RPMI7951 (cell line): ENCODE measurements around the gene CIC. TPM values are rescaled to one million over a fixed set of nuclear protein-coding genes. Genes with fewer than 3 reads are reported as not detected.

Experiments used
- DNase-seq: peaks from one replicate; pipeline ENCODE4 v3.0.0-alpha.2; 2012; ENCODE audit warnings: low read depth
- total RNA-seq: library from RNA; depleted of rRNA; stranded (reverse); fragments of >200 nt; shearing (Covaris generic); gene quantifications from 2 replicates; pipeline ENCODE4 v1.2.3, GENCODE V29; 2014

Gene CIC
- total RNA-seq, 1 experiment from 2014 or later = 12.9 TPM

DNA sequence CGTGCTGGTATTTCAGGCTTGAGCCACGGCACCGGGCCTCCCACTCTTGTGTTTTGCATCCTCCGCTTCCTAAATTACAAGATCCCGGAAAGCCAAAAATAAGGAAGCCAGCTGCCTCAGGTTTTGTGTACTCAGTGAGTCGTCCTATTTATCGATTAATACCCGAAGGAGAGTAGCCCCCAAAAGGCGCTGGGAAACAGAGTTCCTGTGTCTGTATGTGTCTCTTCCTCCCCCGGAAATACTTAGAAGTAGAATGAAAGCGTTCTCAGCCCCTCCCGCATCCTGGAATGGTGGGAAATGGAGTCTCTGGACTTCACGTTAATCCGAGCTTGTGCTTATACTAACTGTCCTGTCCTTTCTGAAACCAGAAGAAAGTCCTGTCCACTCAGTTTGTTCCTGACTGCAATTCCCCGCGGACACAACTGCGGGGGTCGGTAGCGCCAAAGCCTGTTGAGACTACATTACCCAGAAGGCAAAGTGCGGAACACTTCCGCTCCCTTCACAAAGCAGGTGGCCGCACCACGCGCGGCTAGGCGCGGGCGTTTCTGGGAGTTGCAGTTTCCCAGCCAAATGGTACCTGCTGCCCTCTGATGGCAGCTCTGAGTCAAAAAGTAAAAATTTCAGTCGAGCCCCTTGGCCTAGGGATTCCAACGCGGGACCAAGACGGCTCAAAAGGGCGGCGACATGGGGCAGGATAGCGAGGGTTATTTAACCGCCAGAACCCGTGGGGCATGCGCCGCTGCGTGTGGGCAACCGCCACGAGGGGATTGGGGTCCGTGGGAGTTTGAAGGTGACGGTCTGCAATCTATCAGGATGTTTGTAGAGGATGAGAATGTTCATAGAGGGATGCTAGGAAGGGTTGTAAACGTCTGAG is 24.5 kb upstream of the CIC start:
- peak; percentile 94 for DNase-seq

DNA sequence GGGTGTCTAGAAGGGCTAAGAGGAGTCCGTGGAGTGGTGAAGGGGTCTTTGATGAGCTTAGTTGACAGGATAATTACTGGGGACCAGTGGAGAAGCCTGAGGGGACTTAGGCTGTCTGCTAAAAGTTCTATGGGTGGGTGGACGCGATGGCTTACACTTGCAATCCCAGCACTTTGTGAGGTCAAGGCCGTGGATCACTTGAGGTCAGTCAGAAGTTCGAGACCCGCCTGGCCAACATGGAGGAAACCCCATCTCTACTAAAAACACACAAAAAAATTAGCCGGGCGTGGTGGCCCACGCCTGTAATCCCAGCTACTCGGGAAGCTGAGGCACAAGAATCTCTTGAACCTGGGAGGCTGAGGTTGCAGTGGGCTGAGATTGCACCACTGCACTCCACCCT is 23.8 kb upstream of the CIC start:
- no peak for DNase-seq

- DNase-seq = peak; percentile 77
Measured at GRCh38 chr19:42246143-42246921, 22.7 kb upstream of the CIC start.

DNA sequence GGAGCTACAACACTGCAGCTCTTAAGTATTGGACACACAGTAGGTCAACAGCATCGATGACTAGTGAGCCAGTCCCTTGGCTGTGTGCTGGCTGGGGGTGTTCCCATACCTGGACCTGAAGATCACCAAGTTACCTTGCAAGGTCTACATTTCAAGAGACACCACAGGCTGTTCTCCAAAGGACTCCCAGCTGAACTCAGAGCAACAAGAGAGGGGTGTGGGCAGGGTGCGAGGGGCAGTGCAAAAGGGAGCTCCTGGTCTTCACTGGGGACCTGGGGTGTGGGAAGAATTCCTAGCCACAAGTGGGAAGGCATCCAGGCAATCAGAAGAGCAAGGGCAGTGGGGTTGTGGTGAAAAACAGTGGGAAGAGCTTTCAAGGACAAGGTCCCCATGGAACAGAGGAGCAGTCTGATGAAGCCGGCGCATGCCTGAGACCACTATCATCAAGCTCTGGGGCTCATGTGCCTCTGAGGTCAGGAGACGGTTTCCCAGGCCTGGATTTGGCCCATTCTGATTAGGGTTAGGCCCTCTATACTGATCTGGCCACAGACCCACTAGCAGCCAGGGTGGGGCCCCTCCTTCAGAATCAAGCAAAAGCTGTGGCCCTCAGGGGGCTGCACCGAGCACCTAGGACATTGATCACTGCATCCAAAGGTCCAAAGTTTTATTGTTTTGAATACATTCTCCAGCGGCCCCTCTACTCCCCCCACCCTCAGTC is 22.0 kb upstream of the CIC start:
- DNase-seq = no peak

GRCh38 chr19:42247640-42248199 is 21.3 kb upstream of the CIC start:
- DNase-seq = no peak

DNA sequence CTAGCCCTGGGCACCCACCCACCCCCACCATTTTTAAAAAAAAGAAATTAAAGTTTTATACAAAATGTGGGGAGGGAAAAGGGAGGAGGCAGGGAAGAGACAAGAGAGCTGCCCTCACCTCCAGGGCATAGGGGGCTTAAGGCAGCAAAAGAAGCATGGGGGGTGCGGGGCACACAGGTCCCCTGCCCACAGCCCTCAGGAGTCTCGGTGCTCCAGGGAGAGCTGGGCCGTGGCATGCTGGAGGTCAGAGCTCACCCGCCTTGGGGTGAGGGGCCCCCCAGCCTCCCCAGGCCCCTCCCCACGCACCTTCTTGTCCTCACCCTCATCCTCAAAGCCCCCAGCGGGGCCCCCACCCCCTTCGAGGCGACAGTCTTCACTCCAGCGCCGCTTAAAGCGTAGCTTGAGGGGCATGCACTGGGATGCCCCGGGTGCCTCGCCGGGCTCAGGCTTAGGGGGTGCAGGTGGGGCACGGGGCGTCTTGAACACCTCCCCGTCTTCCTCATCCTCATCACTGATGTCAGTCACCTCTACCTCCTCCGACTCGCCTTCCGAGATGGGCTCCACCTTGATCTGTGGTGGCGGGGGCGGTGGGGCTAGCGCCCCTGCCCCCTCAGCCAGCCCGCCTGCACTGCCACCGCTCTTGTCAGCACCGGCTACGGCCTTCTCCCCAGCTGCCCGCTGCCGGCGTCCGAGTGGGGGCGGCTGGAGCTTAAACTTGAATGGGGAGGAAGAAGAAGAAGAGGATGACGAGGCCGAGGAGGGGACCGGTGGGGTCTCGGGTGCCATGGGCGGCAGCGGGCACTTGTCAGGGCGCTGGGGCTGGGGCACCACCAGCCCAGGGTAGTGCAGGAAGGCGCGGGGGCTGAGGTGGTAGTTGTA is 20.5 kb upstream of the CIC start:
- no peak for DNase-seq

DNA sequence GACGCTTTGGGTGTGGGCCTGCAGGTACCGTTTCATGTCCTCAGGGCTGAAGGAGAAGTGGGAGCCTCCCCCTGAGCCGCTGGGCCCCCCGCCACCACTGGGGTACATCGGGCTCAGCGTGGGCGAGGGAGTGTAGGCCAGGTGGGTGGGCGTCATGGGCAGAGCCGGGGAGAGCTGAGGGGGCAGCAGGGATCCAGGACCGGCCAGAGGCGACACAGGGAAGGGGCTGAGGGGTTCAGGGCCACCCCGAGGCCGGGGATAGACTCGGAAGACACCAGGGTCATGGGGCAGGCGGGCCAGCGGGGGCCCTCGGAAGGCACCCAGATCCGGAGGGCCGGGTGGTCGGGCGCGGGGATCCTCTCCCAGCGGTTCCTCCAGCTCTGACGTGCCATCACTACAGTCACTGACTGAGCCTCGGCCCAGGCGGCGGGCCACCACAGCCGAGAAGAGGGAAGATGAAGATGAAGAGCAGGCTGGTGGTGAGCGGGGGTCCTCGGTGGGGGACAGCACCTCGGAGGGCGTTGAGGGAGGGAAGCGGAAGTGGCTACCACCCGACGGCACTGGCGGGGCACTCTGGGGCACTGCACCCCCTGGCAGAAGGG is 19.8 kb upstream of the CIC start:
- no peak for DNase-seq

GRCh38 chr19:42249769-42250168 is 19.3 kb upstream of the CIC start:
- DNase-seq = no peak

DNA sequence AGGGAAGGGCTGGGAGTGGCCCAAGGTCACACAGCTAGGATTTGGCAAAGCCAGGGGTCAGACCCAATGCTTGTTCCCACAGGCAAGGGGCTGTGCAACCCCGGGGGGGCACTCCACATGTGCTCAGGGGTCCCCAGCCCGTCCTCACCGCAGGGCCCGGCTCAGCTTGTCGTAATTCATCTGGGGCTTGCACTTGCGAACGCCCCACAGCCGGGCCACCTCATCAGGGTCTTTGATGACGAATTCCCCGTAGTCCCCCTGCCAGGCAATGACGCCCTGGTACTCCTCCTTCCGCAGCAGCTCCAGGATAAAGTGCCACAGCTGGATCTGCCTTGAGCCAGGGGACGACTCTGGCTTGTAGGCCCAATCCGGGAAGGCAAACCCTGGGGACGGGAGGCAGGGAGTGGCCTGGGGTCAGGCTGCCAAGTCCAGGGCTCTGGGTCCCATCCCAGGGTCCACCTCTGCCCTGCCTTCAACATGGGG is 18.8 kb upstream of the CIC start:
- no peak for DNase-seq

DNA sequence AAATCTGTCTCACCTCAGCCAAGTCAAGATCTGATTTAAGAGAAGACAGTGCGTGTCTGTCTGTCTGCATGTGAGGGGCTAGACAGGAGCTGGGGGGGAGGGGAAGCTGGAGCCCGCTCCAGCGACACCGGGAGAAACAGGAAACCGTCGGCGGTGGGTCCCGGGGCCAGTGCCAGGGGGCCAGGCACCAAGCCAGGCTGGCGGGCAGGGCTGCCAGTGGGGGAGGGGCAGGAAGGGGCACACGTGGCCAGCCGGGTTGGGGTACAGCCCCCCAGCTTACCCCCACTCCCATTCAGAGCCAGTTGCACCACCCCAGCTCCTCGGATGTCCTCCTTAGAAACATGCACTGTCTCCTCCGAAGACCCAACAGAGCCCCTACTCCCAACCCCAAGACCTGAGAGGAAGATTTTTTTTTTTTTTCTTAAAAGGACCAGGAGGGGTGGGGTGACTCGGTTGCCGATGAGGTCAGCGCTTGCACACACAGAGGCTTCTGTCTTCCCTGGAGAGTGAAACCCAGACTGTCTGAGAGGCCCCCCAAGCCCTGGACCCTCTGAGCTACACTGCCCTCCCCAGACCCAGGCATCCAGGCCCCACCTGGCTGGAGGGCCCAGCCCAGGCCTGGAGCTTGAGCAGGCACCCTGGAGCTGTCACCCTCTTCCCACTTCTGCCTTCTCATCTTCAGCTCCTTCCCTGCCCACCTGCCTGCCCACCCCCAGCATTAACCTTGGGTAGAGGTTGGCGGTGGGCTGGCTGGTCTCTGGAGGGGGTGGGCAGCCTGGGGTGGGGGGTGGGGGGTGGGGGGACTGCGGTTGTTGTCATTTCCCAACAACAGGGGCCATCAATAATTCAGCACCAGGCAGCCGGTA is 18.2 kb upstream of the CIC start:
- DNase-seq = no peak

GRCh38 chr19:42251572-42252358 is 17.3 kb upstream of the CIC start:
- DNase-seq = no peak

- peak; percentile 54 for DNase-seq
Measured at GRCh38 chr19:42252365-42253244, 16.4 kb upstream of the CIC start.

- peak; percentile 50 for DNase-seq
Measured at GRCh38 chr19:42253245-42254088, 15.6 kb upstream of the CIC start.

DNA sequence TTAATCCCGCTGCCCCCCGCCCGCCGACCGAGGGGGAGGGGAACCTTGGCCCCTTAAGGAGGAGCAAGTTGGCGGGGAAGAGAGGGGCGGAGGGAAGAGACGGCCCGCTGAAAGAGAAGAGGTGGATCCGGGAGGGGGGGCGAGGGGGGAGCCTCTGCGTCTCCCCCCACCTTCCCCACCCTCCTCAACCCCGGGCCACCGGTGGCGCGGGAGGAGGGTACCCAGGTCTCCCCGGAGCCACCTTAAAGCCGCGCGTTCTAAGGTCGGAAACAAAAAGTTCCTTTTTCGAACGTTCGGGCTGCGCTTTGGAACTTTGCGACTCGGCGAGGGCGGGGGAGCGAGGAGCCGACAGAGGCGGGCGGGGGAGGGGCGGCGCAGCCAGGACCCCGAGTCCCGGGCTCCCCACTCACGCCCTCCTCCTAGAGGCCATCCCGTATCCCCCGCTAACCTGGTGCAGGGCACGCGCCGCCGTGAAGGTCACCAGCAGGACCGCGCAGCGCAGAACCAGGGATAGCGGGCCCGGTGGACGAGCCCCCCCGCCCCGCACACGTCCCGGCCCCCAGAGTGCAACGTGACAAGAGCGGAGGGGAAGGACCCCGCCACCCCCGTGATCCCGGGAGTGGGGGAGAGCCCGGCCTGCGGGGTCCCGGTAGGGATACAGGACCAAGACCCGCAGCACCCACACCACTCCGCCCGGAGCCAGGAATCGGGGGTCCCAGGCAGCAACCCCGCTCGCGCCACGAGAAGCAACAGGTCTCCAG is 14.8 kb upstream of the CIC start:
- peak; percentile 61 for DNase-seq

GRCh38 chr19:42254850-42255765 is 13.9 kb upstream of the CIC start, which contains the start of gene ERF:
TSS of gene ERF (minus strand) at chr19:42255128. CDS start at chr19:42254999, 129 bp downstream.
- peak; percentile 91 for DNase-seq
